WTC11 (cell line): Measurements from ENCODE around the gene OR52K2. TPM values are rescaled to one million over a fixed set of nuclear protein-coding genes. Genes with fewer than 3 reads are reported as not detected.

Source experiments
- ATAC-seq: fragments of 200-7000 bp; cut with Tn5 transposase; 2 replicates; pipeline ENCODE4 v1.10.0; 2021; ENCODE audit warnings: mild to moderate bottlenecking, moderate library complexity
- CTCF ChIA-PET: fragments of 300-600 bp; sonication (Branson Sonifier 250); formaldehyde crosslinking; loops from one replicate; lab custom pipeline; 2021; ENCODE audit warnings: antibody characterized with exemption; lab: Charles Lee
- POLR2A ChIA-PET: fragments of 350-600 bp; sonication (Branson Sonifier 250); formaldehyde crosslinking; loops from one replicate; lab custom pipeline; 2021; ENCODE audit warnings: antibody characterized with exemption; lab: Charles Lee
- DNase-seq: peaks from one replicate; pipeline ENCODE4 v3.0.0; 2021; ENCODE audit warnings: low spot score
- H3K27ac Mint-ChIP-seq: 2 replicates; pipeline ENCODE4 v1.8.0; 2021; ENCODE audit warnings: mixed read lengths
- H3K27me3 Mint-ChIP-seq: 2 replicates; pipeline ENCODE4 v1.8.0; 2021; ENCODE audit warnings: low read depth, mild to moderate bottlenecking, moderate library complexity, mixed read lengths
- H3K36me3 Mint-ChIP-seq: 2 replicates; pipeline ENCODE4 v1.8.0; 2021; ENCODE audit warnings: mixed read lengths
- H3K4me1 Mint-ChIP-seq: 2 replicates; pipeline ENCODE4 v1.8.0; 2022; ENCODE audit warnings: mixed read lengths
- H3K4me3 Mint-ChIP-seq: 2 replicates; pipeline ENCODE4 v1.8.0; 2021; ENCODE audit warnings: mild to moderate bottlenecking, moderate library complexity, mixed read lengths
- H3K9me3 Mint-ChIP-seq: 2 replicates; pipeline ENCODE4 v1.8.0; 2021; ENCODE audit warnings: mixed read lengths
- AR ChIP-seq: fragments of 250-450 bp; sonication (Bioruptor Pico); IDR thresholded peaks from 2 replicates; pipeline ENCODE4 v1.9.0; 2021; ENCODE audit warnings: mild to moderate bottlenecking
- CREM ChIP-seq: sonication (generic); formaldehyde crosslinking; IDR thresholded peaks from 2 replicates; pipeline ENCODE4 v1.8.1; 2022; ENCODE audit warnings: mild to moderate bottlenecking, missing genetic modification reagents, moderate library complexity
- E2F4 ChIP-seq: sonication (generic); formaldehyde crosslinking; IDR thresholded peaks from 2 replicates; pipeline ENCODE4 v1.8.1; 2022; ENCODE audit warnings: low read depth, mild to moderate bottlenecking, moderate library complexity, missing genetic modification reagents, borderline replicate concordance
- IRF2 ChIP-seq: sonication (generic); formaldehyde crosslinking; IDR thresholded peaks from 2 replicates; pipeline ENCODE4 v1.8.0; 2022; ENCODE audit warnings: low read depth, missing genetic modification reagents, borderline replicate concordance
- PRRX2 ChIP-seq: fragments of 250-450 bp; sonication (Bioruptor Pico); IDR thresholded peaks from 2 replicates; pipeline ENCODE4 v1.8.0; 2021; ENCODE audit warnings: mild to moderate bottlenecking
- TCF7 ChIP-seq: sonication (generic); formaldehyde crosslinking; IDR thresholded peaks from 2 replicates; pipeline ENCODE4 v1.8.0; 2022; ENCODE audit warnings: mild to moderate bottlenecking, low read depth, missing genetic modification reagents, moderate library complexity
- ZBTB43 ChIP-seq: sonication (generic); formaldehyde crosslinking; IDR thresholded peaks from 2 replicates; pipeline ENCODE4 v1.8.1; 2023; ENCODE audit warnings: mild to moderate bottlenecking, missing genetic modification reagents
- ZNF425 ChIP-seq: fragments of 250-450 bp; sonication (Bioruptor Pico); conservative IDR thresholded peaks from 2 replicates; pipeline ENCODE4 v1.9.0; 2021; ENCODE audit warnings: mild to moderate bottlenecking
- ZNF532 ChIP-seq: fragments of 250-450 bp; sonication (Bioruptor Pico); IDR thresholded peaks from 2 replicates; pipeline ENCODE4 v1.9.0; 2021; ENCODE audit warnings: mild to moderate bottlenecking, borderline replicate concordance
- total RNA-seq: library from RNA; stranded (reverse); gene quantifications from 3 replicates; pipeline ENCODE4 v1.2.3, GENCODE V29; 2021
- TF ChIP-seq, protein P1 (sequence below): sonication (generic); formaldehyde crosslinking; IDR thresholded peaks from 2 replicates; pipeline ENCODE4 v1.8.1; 2023; ENCODE audit warnings: mild to moderate bottlenecking, missing genetic modification reagents, moderate library complexity
- TF ChIP-seq, protein P2 (sequence below): fragments of 250-450 bp; sonication (Bioruptor Pico); IDR thresholded peaks from 2 replicates; pipeline ENCODE4 v1.9.0; 2021; ENCODE audit warnings: moderate library complexity, mild to moderate bottlenecking, inconsistent platforms, borderline replicate concordance

Gene OR52K2
- total RNA-seq, 1 experiment from 2014 or later = not detected

DNA sequence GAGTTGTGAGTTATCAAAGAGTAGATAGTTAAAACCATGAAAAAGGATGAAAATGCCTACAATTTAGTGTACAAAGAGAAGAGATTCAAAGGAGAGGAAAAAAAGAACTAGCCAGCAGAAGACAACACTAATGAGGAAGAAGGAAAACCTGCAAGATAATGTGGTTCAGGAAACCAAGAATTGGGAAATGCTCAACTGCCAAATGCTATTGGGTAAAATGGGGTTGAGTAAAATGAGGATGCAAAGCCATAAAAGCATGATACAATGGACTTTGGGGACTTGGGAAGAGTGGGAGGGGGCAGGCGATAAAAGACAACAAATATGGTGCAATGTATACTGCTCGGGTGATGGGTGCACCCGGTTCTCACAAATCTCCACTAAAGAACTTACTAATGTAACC lies 7.6 kb upstream of the OR52K2 start (continued):
- TF ChIP-seq, protein P1, sequence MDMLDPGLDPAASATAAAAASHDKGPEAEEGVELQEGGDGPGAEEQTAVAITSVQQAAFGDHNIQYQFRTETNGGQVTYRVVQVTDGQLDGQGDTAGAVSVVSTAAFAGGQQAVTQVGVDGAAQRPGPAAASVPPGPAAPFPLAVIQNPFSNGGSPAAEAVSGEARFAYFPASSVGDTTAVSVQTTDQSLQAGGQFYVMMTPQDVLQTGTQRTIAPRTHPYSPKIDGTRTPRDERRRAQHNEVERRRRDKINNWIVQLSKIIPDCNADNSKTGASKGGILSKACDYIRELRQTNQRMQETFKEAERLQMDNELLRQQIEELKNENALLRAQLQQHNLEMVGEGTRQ (CRISPR knock-in tag) = no peak
- TF ChIP-seq IRF2 (CRISPR knock-in tag) = no peak
- TF ChIP-seq, protein P2, sequence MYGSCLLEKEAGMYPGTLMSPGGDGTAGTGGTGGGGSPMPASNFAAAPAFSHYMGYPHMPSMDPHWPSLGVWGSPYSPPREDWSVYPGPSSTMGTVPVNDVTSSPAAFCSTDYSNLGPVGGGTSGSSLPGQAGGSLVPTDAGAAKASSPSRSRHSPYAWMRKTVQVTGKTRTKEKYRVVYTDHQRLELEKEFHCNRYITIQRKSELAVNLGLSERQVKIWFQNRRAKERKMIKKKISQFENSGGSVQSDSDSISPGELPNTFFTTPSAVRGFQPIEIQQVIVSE (CRISPR knock-in tag) = no peak
- no peak for TF ChIP-seq ZNF532 (CRISPR knock-in tag)

DNA sequence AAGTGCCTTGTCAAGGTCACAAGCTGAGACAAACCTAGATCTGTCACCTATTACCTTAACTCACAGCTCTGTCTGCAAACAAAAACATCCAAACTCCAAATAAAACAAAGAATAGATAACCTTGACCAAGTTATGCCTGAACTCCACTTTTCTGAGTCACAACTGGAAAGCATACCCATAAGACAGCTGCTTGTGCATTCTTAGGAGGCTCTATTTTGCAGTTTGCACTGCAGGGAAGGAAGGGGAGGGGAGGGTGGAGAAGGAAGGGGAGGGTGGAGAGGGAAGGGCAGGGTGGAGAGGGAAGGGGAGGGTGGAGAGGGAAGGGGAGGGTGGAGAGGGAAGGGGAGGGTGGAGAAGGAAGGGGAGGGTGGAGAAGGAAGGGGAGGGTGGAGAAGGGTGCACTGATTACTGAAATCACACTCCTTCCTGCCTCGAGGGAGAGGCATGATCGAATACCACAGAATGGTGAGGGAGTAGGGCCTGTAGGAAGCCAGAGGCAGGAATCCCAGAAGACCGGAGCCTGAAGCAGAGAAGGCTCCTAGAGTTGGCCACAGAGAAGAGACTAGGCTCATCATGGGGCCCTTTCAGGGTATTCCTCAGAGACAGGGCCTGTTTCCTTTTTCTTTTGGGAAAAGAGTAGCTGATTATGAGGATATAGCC lies 5.7 kb upstream of the OR52K2 start:
- Mint-ChIP-seq H3K9me3 (peaks cover 20% of the 10 kb centered on the region), H3K4me1 (peaks cover 6% of the 10 kb centered on the region), H3K4me3 (no peak overlapping the region), H3K36me3 (peaks cover 3% of the 10 kb centered on the region; the same call in 1 of the 2 replicates), H3K27me3 (no peaks in the 10 kb centered on the region), H3K27ac (no peak overlapping the region)
- DNase-seq (no peak), ATAC-seq (peak; percentile 43; the same call in 1 of the 2 replicates)
- no peak for TF ChIP-seq CREM (CRISPR knock-in tag)
- no peak for TF ChIP-seq ZNF532 (CRISPR knock-in tag)
- no peak for TF ChIP-seq PRRX2 (CRISPR knock-in tag)
- POLR2A ChIA-PET = no interaction called here
- CTCF ChIA-PET = interaction anchor here (1.1 to 1.9 kb wide), 2 partner anchors 96 to 261 kb away, joined by 3 to 6 read pairs; no protein-coding TSS in a partner anchor

- DNase-seq = no peak
- CTCF ChIA-PET = no interaction called here
- no peaks in the 10 kb centered on the region for H3K4me1 Mint-ChIP-seq
- peaks cover 47% of the 10 kb centered on the region for H3K9me3 Mint-ChIP-seq
- H3K4me3 Mint-ChIP-seq = no peak overlapping the region
- ATAC-seq = no peak
- peaks cover 19% of the 10 kb centered on the region for H3K36me3 Mint-ChIP-seq
- peaks cover 7% of the 10 kb centered on the region; the same call in 1 of the 2 replicates for H3K27me3 Mint-ChIP-seq
- POLR2A ChIA-PET = no interaction called here
- H3K27ac Mint-ChIP-seq = no peak overlapping the region
- TF ChIP-seq E2F4 (no peak), ZBTB43 (CRISPR knock-in tag) (no peak), AR (CRISPR knock-in tag) (no peak), CREM (CRISPR knock-in tag) (no peak), TCF7 (no peak), ZNF425 (CRISPR knock-in tag) (no peak)
Observed at GRCh38 chr11:4453118-4453517, 4.0 kb downstream of the OR52K2 start.
